Sigmoid colon (tissue), 4 donors: ENCODE data around the gene H3-3A.

Source experiments
- EP300 ChIP-seq, 4 donors: sonication (generic); formaldehyde crosslinking; IDR thresholded peaks; one replicate each; pipeline ENCODE4 v1.6.1; 2017; ENCODE audit warnings: antibody characterized with exemption in 4 of 4
- POLR2A ChIP-seq, 2 donors: fragments of 450-650 bp; IDR thresholded peaks; one replicate each; pipeline ENCODE4 v1.6.1; 2016; ENCODE audit warnings: antibody characterized with exemption in 2 of 2, mild to moderate bottlenecking in 2 of 2, moderate library complexity in 2 of 2
- POLR2AphosphoS5 ChIP-seq, 4 donors: sonication (generic); formaldehyde crosslinking; IDR thresholded peaks; one replicate each; pipeline ENCODE4 v1.6.1; 2017; ENCODE audit warnings: antibody characterized with exemption in 4 of 4
- TF ChIP-seq, protein P1 (sequence below), 4 experiments: fragments of 450-650 bp in 3 of 4; fragments of 200-600 bp in 1 of 4; IDR thresholded peaks; one replicate each; pipeline ENCODE4 v1.5.1; 2016 to 2019; ENCODE audit warnings: antibody characterized with exemption in 4 of 4, mild to moderate bottlenecking in 3 of 4, moderate library complexity in 2 of 4

DNA sequence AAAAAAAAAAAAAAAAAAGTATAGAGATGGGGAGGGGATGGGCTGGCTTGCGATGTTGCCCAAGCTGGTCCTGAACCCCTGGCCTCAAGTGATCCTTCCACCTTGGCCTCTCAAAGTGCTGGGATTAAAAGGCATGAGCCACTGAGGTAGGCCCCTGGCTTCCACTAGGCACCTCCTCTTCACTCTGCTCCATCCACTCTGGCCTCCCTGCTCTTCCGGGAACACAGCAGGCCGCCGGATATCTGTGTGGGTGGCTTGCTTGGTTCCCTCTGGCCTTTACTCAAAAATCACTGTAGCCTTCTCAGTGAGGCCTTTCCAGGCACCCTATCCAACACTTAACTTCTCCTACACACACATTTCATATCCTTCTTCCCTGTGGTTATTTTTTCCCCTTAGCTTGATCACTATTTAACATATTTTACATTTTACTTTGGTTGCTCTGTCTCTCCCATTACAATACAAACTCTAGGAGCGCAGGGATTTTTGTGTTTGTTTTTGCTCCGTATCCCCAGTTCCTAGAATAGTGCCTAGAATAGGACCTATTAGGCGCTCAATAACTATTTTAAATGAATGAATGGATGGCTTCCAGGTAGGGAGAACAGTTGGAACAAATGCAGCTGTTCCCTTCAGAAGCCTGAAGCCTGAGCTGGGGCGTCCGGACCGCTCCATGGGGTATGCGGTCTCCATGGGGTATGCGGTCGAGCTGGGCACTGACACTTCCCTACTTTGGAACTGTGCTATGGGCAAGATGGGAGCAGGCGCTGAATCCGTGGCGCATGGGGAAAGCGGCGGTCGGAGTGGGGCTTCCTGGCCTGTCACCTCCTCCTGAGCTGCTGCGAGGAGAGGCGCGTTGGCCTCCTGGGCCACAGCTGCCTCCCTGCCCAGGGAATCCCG lies 46.7 kb downstream of the H3-3A start:
- TF ChIP-seq, protein P1, sequence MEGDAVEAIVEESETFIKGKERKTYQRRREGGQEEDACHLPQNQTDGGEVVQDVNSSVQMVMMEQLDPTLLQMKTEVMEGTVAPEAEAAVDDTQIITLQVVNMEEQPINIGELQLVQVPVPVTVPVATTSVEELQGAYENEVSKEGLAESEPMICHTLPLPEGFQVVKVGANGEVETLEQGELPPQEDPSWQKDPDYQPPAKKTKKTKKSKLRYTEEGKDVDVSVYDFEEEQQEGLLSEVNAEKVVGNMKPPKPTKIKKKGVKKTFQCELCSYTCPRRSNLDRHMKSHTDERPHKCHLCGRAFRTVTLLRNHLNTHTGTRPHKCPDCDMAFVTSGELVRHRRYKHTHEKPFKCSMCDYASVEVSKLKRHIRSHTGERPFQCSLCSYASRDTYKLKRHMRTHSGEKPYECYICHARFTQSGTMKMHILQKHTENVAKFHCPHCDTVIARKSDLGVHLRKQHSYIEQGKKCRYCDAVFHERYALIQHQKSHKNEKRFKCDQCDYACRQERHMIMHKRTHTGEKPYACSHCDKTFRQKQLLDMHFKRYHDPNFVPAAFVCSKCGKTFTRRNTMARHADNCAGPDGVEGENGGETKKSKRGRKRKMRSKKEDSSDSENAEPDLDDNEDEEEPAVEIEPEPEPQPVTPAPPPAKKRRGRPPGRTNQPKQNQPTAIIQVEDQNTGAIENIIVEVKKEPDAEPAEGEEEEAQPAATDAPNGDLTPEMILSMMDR (IDR thresholded peaks at IDR 0.05) = no peak
- TF ChIP-seq EP300 (IDR thresholded peaks at IDR 0.05) (no peak), POLR2A (IDR thresholded peaks at IDR 0.05) (no peak), POLR2AphosphoS5 (IDR thresholded peaks at IDR 0.05) (peak in 2 of 4 donors; percentile 7 to 33)
